ENCODE data around the gene DCTD. TPM values are rescaled to one million over a fixed set of nuclear protein-coding genes. Genes with fewer than 3 reads are reported as not detected.
A peak's percentile ranks its signal among the peaks of the same experiment; 100 is the strongest.

The DCTD gene
- total RNA-seq, 1 donor from 2014 or later: 93.7 TPM

GRCh38 chr4:182885022-182885737 lies 32.0 kb downstream of the DCTD start:
- H3K4me3 Mint-ChIP-seq: no peak overlapping the region

GRCh38 chr4:182884040-182884439 lies 33.1 kb downstream of the DCTD start:
- H3K4me3 Mint-ChIP-seq: no peak overlapping the region

More at GRCh38 chr4:182885022-182885737, 32.0 kb downstream of the DCTD start:
- Mint-ChIP-seq H3K27ac (peak overlapping the region; percentile 33), H3K36me3 (peaks cover 56% of the 10 kb centered on the region), H3K4me1 (peaks cover 33% of the 10 kb centered on the region), H3K27me3 (ENCODE audit: low read depth) (no peaks in the 10 kb centered on the region), H3K9me3 (peaks cover 11% of the 10 kb centered on the region)
- DNase-seq (ENCODE audit: low spot score in 2 of 2, unreplicated experiment in 2 of 2): no peak
- TF ChIP-seq CTCF (IDR thresholded peaks at IDR 0.05; ENCODE audit: unreplicated experiment): no peak

GRCh38 chr4:182883351-182883750 lies 33.8 kb downstream of the DCTD start:
- Mint-ChIP-seq H3K4me3 (no peak overlapping the region), H3K27me3 (ENCODE audit: low read depth) (no peaks in the 10 kb centered on the region), H3K9me3 (peaks cover 11% of the 10 kb centered on the region), H3K27ac (no peak overlapping the region), H3K4me1 (peaks cover 20% of the 10 kb centered on the region), H3K36me3 (peaks cover 49% of the 10 kb centered on the region)
- DNase-seq (ENCODE audit: low spot score in 2 of 2, unreplicated experiment in 2 of 2): no peak
- no peak for TF ChIP-seq CTCF (IDR thresholded peaks at IDR 0.05; ENCODE audit: unreplicated experiment)

More at GRCh38 chr4:182884040-182884439, 33.1 kb downstream of the DCTD start:
- H3K27ac Mint-ChIP-seq: no peak overlapping the region
- peaks cover 11% of the 10 kb centered on the region for H3K9me3 Mint-ChIP-seq
- no peak for DNase-seq (ENCODE audit: low spot score in 2 of 2, unreplicated experiment in 2 of 2)
- peaks cover 27% of the 10 kb centered on the region for H3K4me1 Mint-ChIP-seq
- peaks cover 49% of the 10 kb centered on the region for H3K36me3 Mint-ChIP-seq
- no peak for TF ChIP-seq CTCF (IDR thresholded peaks at IDR 0.05; ENCODE audit: unreplicated experiment)
- H3K27me3 Mint-ChIP-seq (ENCODE audit: low read depth): no peaks in the 10 kb centered on the region

GRCh38 chr4:182881914-182882313 lies 35.3 kb downstream of the DCTD start:
- no peak for TF ChIP-seq CTCF (IDR thresholded peaks at IDR 0.05; ENCODE audit: unreplicated experiment)
- no peak overlapping the region for H3K27ac Mint-ChIP-seq
- H3K36me3 Mint-ChIP-seq: peaks cover 50% of the 10 kb centered on the region
- H3K4me3 Mint-ChIP-seq: no peak overlapping the region
- peaks cover 11% of the 10 kb centered on the region for H3K9me3 Mint-ChIP-seq
- DNase-seq (ENCODE audit: low spot score in 2 of 2, unreplicated experiment in 2 of 2): no peak
- peaks cover 15% of the 10 kb centered on the region for H3K4me1 Mint-ChIP-seq
- H3K27me3 Mint-ChIP-seq (ENCODE audit: low read depth): no peaks in the 10 kb centered on the region

GRCh38 chr4:182880387-182881356 lies 36.5 kb downstream of the DCTD start:
- H3K4me1 Mint-ChIP-seq: peaks cover 8% of the 10 kb centered on the region
- no peak for TF ChIP-seq CTCF (IDR thresholded peaks at IDR 0.05; ENCODE audit: unreplicated experiment)
- H3K27me3 Mint-ChIP-seq (ENCODE audit: low read depth): no peaks in the 10 kb centered on the region
- no peak overlapping the region for H3K27ac Mint-ChIP-seq
- peaks cover 41% of the 10 kb centered on the region for H3K36me3 Mint-ChIP-seq
- no peak overlapping the region for H3K4me3 Mint-ChIP-seq
- H3K9me3 Mint-ChIP-seq: peaks cover 11% of the 10 kb centered on the region
- no peak for DNase-seq (ENCODE audit: low spot score in 2 of 2, unreplicated experiment in 2 of 2)

Measured in mesothelial cell of epicardium (in vitro differentiated cells).